Skeletal muscle satellite cell (primary cell): ENCODE results near the gene FBXW11.
A peak's percentile ranks its signal among the peaks of the same experiment; 100 is the strongest.

Experiments
- H3K27me3 ChIP-seq: 2 replicates; pipeline ENCODE4 v1.7.0; 2013; ENCODE audit warnings: low read length; ENCODE audit not compliant: control insufficient read depth, insufficient read depth
- H3K36me3 ChIP-seq: 2 replicates; pipeline ENCODE4 v1.7.0; 2013; ENCODE audit warnings: mild to moderate bottlenecking, control low read depth, low read length; ENCODE audit not compliant: insufficient read depth
- H3K4me1 ChIP-seq: 2 replicates; pipeline ENCODE4 v1.7.0; 2013; ENCODE audit warnings: low read length; ENCODE audit not compliant: control insufficient read depth, insufficient read depth
- H3K4me2 ChIP-seq: 2 replicates; pipeline ENCODE4 v1.7.0; 2013; ENCODE audit warnings: mild to moderate bottlenecking, low read length
- H3K4me3 ChIP-seq: 2 replicates; pipeline ENCODE4 v1.7.0; 2013; ENCODE audit warnings: low read length
- H3K9ac ChIP-seq: 2 replicates; pipeline ENCODE4 v1.7.0; 2013; ENCODE audit warnings: mild to moderate bottlenecking, low read depth, low read length, moderate library complexity
- H3K9me3 ChIP-seq: replicated peaks from 2 replicates; pipeline ENCODE4 v1.7.0; 2013; ENCODE audit warnings: mild to moderate bottlenecking, control low read depth, low read length

Gene FBXW11

GRCh38 chr5:171872666-171873065, 133.8 kb downstream of the FBXW11 start:
- Histone ChIP-seq H3K4me2 (no peak overlapping the region), H3K9ac (no peak overlapping the region), H3K4me3 (no peak overlapping the region), H3K36me3 (peaks cover 33% of the 10 kb centered on the region), H3K27me3 (no peaks in the 10 kb centered on the region), H3K4me1 (peaks cover 22% of the 10 kb centered on the region), H3K9me3 (no peaks in the 10 kb centered on the region)

- Histone ChIP-seq H3K4me3 (no peak overlapping the region), H3K4me2 (no peak overlapping the region), H3K36me3 (peaks cover 31% of the 10 kb centered on the region), H3K9ac (no peak overlapping the region), H3K9me3 (no peaks in the 10 kb centered on the region), H3K27me3 (no peaks in the 10 kb centered on the region), H3K4me1 (peaks cover 32% of the 10 kb centered on the region)
These were observed 134.7 kb downstream of the FBXW11 start for GRCh38 chr5:171871711-171872110.

- H3K27me3 ChIP-seq: no peaks in the 10 kb centered on the region
- H3K4me2 ChIP-seq: no peak overlapping the region
- H3K4me3 ChIP-seq: no peak overlapping the region
- H3K36me3 ChIP-seq: peaks cover 19% of the 10 kb centered on the region
- H3K4me1 ChIP-seq: peaks cover 33% of the 10 kb centered on the region
- no peak overlapping the region for H3K9ac ChIP-seq
- H3K9me3 ChIP-seq: no peaks in the 10 kb centered on the region
These were observed 136.5 kb downstream of the FBXW11 start for GRCh38 chr5:171869956-171870355.

GRCh38 chr5:171868236-171868635, 138.2 kb downstream of the FBXW11 start:
- Histone ChIP-seq H3K4me1 (peaks cover 44% of the 10 kb centered on the region), H3K27me3 (no peaks in the 10 kb centered on the region), H3K36me3 (peaks cover 19% of the 10 kb centered on the region), H3K4me3 (peak overlapping the region; percentile 9), H3K9me3 (no peaks in the 10 kb centered on the region), H3K4me2 (peak overlapping the region; percentile 59), H3K9ac (no peak overlapping the region)

GRCh38 chr5:171867786-171868185, 138.7 kb downstream of the FBXW11 start:
- no peaks in the 10 kb centered on the region for H3K27me3 ChIP-seq
- H3K4me1 ChIP-seq: peaks cover 42% of the 10 kb centered on the region
- no peaks in the 10 kb centered on the region for H3K9me3 ChIP-seq
- peaks cover 19% of the 10 kb centered on the region for H3K36me3 ChIP-seq
- H3K9ac ChIP-seq: no peak overlapping the region
- peak overlapping the region; percentile 9 for H3K4me3 ChIP-seq
- H3K4me2 ChIP-seq: peak overlapping the region; percentile 59

GRCh38 chr5:171865471-171865870, 141.0 kb downstream of the FBXW11 start:
- H3K4me3 ChIP-seq: no peak overlapping the region
- H3K4me2 ChIP-seq: no peak overlapping the region
- H3K36me3 ChIP-seq: peaks cover 23% of the 10 kb centered on the region

GRCh38 chr5:171863935-171864334, 142.5 kb downstream of the FBXW11 start:
- peak overlapping the region; percentile 65 for H3K4me2 ChIP-seq
- H3K4me3 ChIP-seq: peak overlapping the region; percentile 26
- H3K36me3 ChIP-seq: peaks cover 16% of the 10 kb centered on the region
- H3K9ac ChIP-seq: peak overlapping the region; percentile 26
- H3K4me1 ChIP-seq: peaks cover 45% of the 10 kb centered on the region
- no peaks in the 10 kb centered on the region for H3K9me3 ChIP-seq
- no peaks in the 10 kb centered on the region for H3K27me3 ChIP-seq

More at GRCh38 chr5:171865471-171865870, 141.0 kb downstream of the FBXW11 start:
- Histone ChIP-seq H3K9ac (no peak overlapping the region), H3K27me3 (no peaks in the 10 kb centered on the region), H3K9me3 (no peaks in the 10 kb centered on the region), H3K4me1 (peaks cover 45% of the 10 kb centered on the region)

- no peaks in the 10 kb centered on the region for H3K27me3 ChIP-seq
- H3K9ac ChIP-seq: no peak overlapping the region
- H3K4me1 ChIP-seq: peaks cover 35% of the 10 kb centered on the region
- no peaks in the 10 kb centered on the region for H3K9me3 ChIP-seq
- H3K4me2 ChIP-seq: no peak overlapping the region
- H3K4me3 ChIP-seq: no peak overlapping the region
- H3K36me3 ChIP-seq: peaks cover 12% of the 10 kb centered on the region
These were observed 143.8 kb downstream of the FBXW11 start for GRCh38 chr5:171862624-171863023.

GRCh38 chr5:171861381-171861780, 145.1 kb downstream of the FBXW11 start:
- H3K4me1 ChIP-seq: peaks cover 25% of the 10 kb centered on the region

GRCh38 chr5:171858303-171858702, 148.1 kb downstream of the FBXW11 start:
- no peak overlapping the region for H3K9ac ChIP-seq
- H3K4me3 ChIP-seq: no peak overlapping the region

More at GRCh38 chr5:171861381-171861780, 145.1 kb downstream of the FBXW11 start:
- H3K4me3 ChIP-seq: no peak overlapping the region
- no peaks in the 10 kb centered on the region for H3K9me3 ChIP-seq
- no peak overlapping the region for H3K9ac ChIP-seq
- H3K27me3 ChIP-seq: no peaks in the 10 kb centered on the region
- peaks cover 7% of the 10 kb centered on the region for H3K36me3 ChIP-seq
- no peak overlapping the region for H3K4me2 ChIP-seq

GRCh38 chr5:171857489-171857876, 149.0 kb downstream of the FBXW11 start:
- no peaks in the 10 kb centered on the region for H3K27me3 ChIP-seq
- no peak overlapping the region for H3K4me2 ChIP-seq

More at GRCh38 chr5:171858303-171858702, 148.1 kb downstream of the FBXW11 start:
- no peak overlapping the region for H3K4me2 ChIP-seq
- H3K4me1 ChIP-seq: peaks cover 12% of the 10 kb centered on the region
- peaks cover 5% of the 10 kb centered on the region for H3K36me3 ChIP-seq
- H3K9me3 ChIP-seq: no peaks in the 10 kb centered on the region
- no peaks in the 10 kb centered on the region for H3K27me3 ChIP-seq

More at GRCh38 chr5:171857489-171857876, 149.0 kb downstream of the FBXW11 start:
- H3K4me1 ChIP-seq: peaks cover 9% of the 10 kb centered on the region
- H3K36me3 ChIP-seq: peaks cover 2% of the 10 kb centered on the region
- H3K9ac ChIP-seq: no peak overlapping the region
- no peaks in the 10 kb centered on the region for H3K9me3 ChIP-seq
- no peak overlapping the region for H3K4me3 ChIP-seq
